ENCODE data around the gene LARGE2. TPM values are rescaled to one million over a fixed set of nuclear protein-coding genes. Genes with fewer than 3 reads are reported as not detected.

The LARGE2 gene
- total and polyA plus RNA-seq, 10 of the 15 experiments (the other 5 are each of a cell fraction or from before 2014, with no cell fraction given): 0.03 to 0.41 (median 0.19) TPM; not detected in 6

DNA sequence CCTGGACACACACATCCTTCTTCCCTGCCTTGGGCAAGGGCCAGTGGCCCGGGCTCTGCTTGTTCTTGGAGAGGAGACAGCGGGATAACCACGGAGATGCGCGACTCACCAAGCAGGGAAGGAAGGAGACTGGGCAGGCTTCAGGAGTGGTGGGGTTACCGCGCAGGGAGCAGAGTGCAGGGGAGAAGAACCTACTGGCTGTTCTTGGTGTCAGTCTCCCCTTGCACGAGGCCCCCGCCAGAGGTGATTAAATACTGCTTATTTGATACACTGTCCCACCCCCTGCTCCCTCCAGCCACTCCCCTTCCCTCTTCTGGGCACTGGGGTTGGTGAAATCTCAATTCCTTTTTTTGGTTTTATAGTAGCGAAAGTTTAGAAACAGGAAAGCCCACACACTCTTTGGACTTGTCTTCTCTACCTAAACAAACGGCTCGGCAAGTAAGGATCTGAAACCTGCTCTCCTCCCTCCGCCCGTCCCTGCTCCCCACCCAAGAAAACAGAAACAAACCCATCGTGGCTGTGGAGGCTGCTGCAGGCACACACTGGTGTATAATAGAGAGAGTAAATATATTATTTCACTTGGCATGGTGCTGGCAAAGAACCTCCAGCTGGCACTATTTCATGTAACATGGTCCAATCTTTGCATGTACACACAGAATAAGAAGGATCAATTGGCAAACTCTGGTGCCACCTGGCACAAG is 10.8 kb downstream of the LARGE2 start (continued):
- TF ChIP-seq MTA2 (IDR thresholded peaks at IDR 0.05; ENCODE audit: low read depth) (peak; percentile 49; the same call in 1 of the 2 replicates), POU2F2 (IDR thresholded peaks at IDR 0.05; ENCODE audit: borderline replicate concordance, low read depth, low read length) (no peak), POLR2A (IDR thresholded peaks at IDR 0.05; ENCODE audit: low read depth, low read length) (no peak), NFYA (IDR thresholded peaks at IDR 0.05; ENCODE audit: borderline replicate concordance, low read depth, low read length) (no peak), RBBP5 (conservative IDR thresholded peaks at IDR 0.05) (no peak), BHLHE40 (IDR thresholded peaks at IDR 0.05; ENCODE audit: borderline replicate concordance in 1 of 2, low read depth in 2 of 2, low read length in 1 of 2) (peak; percentile 24 to 46; a peak in 2 of 4 replicates), IKZF1 (conservative IDR thresholded peaks at IDR 0.05) (peak; percentile 50; the same call in 1 of the 2 replicates), EP300 (IDR thresholded peaks at IDR 0.05; ENCODE audit: borderline replicate concordance in 1 of 2, control insufficient read depth in 1 of 2, low read depth in 2 of 2, low read length in 2 of 2) (0 out of 4 replicates have a peak, but pooled peaks of 1 of the 2 experiments have one; percentile 20), BACH1 (IDR thresholded peaks at IDR 0.05; ENCODE audit: borderline replicate concordance) (no peak), ZNF274 (IDR thresholded peaks at IDR 0.05; ENCODE audit: insufficient read depth, insufficient read length) (no peak), HDAC2 (IDR thresholded peaks at IDR 0.05) (no peak), RUNX3 (IDR thresholded peaks at IDR 0.05; ENCODE audit: low read length) (peak; percentile 49), ATF7 (IDR thresholded peaks at IDR 0.05; ENCODE audit: low read depth) (no peak), CREM (IDR thresholded peaks at IDR 0.05; ENCODE audit: low read depth) (0 out of 2 replicates have a peak, but pooled peaks have one; percentile 15), MTA3 (IDR thresholded peaks at IDR 0.05; ENCODE audit: borderline replicate concordance, low read length) (no peak), STAT3 (IDR thresholded peaks at IDR 0.05; ENCODE audit: low read depth, low read length) (no peak), HDAC6 (IDR thresholded peaks at IDR 0.05; ENCODE audit: unreplicated experiment) (no peak), EED (IDR thresholded peaks at IDR 0.05; ENCODE audit: low read depth) (peak; percentile 70; the same call in 1 of the 2 replicates), HDGF (IDR thresholded peaks at IDR 0.05) (0 out of 2 replicates have a peak, but pooled peaks have one; percentile 13), SIX5 (IDR thresholded peaks at IDR 0.05; ENCODE audit: low read depth, low read length, severe bottlenecking) (no peak), RAD51 (IDR thresholded peaks at IDR 0.05) (no peak), TCF7 (IDR thresholded peaks at IDR 0.05; ENCODE audit: borderline replicate concordance) (no peak), POLR2AphosphoS2 (IDR thresholded peaks at IDR 0.05; ENCODE audit: low read depth, low read length) (no peak), NFYB (IDR thresholded peaks at IDR 0.05; ENCODE audit: insufficient read depth, low read depth, low read length) (peak; percentile 49; the same call in 1 of the 2 replicates), CHD2 (IDR thresholded peaks at IDR 0.05; ENCODE audit: borderline replicate concordance, low read depth, low read length) (0 out of 2 replicates have a peak, but pooled peaks have one; percentile 12), RCOR1 (conservative IDR thresholded peaks at IDR 0.05; ENCODE audit: low read depth, low read length) (0 out of 2 replicates have a peak, but pooled peaks have one; percentile 46)
- TF ChIP-seq, protein P1, sequence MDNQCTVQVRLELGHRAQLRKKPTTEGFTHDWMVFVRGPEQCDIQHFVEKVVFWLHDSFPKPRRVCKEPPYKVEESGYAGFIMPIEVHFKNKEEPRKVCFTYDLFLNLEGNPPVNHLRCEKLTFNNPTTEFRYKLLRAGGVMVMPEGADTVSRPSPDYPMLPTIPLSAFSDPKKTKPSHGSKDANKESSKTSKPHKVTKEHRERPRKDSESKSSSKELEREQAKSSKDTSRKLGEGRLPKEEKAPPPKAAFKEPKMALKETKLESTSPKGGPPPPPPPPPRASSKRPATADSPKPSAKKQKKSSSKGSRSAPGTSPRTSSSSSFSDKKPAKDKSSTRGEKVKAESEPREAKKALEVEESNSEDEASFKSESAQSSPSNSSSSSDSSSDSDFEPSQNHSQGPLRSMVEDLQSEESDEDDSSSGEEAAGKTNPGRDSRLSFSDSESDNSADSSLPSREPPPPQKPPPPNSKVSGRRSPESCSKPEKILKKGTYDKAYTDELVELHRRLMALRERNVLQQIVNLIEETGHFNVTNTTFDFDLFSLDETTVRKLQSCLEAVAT (IDR thresholded peaks at IDR 0.05): no peak
- TF ChIP-seq, protein P2, sequence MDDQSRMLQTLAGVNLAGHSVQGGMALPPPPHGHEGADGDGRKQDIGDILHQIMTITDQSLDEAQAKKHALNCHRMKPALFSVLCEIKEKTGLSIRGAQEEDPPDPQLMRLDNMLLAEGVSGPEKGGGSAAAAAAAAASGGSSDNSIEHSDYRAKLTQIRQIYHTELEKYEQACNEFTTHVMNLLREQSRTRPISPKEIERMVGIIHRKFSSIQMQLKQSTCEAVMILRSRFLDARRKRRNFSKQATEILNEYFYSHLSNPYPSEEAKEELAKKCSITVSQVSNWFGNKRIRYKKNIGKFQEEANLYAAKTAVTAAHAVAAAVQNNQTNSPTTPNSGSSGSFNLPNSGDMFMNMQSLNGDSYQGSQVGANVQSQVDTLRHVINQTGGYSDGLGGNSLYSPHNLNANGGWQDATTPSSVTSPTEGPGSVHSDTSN (IDR thresholded peaks at IDR 0.05; ENCODE audit: insufficient replicate concordance, low read depth, low read length): peak; percentile 67
- TF ChIP-seq, protein P3, sequence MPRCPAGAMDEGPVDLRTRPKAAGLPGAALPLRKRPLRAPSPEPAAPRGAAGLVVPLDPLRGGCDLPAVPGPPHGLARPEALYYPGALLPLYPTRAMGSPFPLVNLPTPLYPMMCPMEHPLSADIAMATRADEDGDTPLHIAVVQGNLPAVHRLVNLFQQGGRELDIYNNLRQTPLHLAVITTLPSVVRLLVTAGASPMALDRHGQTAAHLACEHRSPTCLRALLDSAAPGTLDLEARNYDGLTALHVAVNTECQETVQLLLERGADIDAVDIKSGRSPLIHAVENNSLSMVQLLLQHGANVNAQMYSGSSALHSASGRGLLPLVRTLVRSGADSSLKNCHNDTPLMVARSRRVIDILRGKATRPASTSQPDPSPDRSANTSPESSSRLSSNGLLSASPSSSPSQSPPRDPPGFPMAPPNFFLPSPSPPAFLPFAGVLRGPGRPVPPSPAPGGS (IDR thresholded peaks at IDR 0.05; ENCODE audit: borderline replicate concordance, insufficient read depth, low read depth, low read length, poor library complexity, severe bottlenecking): no peak

Measured in GM12878 (cell line).